Measurements from ENCODE around the gene WDR62.
A peak's percentile ranks its signal among the peaks of the same experiment; 100 is the strongest.

Gene WDR62

DNA sequence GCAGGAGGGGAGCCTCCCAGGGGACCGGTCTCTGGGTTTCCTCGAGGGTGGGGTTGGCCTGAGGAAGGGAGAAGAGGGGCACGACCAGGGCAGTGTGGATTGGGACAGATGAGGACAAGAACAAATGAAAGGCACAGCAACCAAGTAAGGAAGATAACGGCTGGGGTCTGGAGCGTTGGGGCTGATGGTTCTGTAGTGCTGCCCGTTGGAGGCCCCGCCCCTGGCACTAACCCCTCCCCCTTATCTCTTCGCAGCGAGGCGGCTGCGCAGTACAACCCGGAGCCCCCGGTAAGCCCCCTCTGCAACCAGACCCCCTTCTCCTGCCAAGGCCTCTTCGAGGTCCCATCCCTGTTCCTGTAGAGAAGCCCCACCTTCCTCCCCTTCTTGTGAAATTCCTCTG, 87.3 kb downstream of the WDR62 start:
- peak overlapping the region; percentile 21; the same call in 1 of the 2 replicates for H3K27ac ChIP-seq (ENCODE audit: extremely low read depth, low read depth, low read length)

DNA sequence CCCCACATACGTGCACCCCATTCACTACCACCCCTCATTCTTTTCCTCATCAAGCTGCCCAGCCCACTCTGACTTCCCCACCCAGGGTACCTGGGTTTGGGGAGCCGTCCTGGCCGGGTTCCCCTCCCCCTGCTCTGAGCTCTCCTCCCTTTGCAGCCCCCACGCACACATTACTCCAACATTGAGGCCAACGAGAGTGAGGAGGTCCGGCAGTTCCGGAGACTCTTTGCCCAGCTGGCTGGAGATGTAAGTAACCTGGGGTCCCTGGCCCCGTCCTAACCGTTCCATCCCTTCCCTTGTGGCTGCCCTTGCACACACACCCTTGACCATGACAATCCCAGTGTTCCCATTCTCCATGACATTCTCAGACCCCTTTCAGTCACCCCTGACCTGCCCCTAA, 87.8 kb downstream of the WDR62 start:
- CTCF ChIA-PET, result interaction anchor here (0.7 to 1.0 kb wide), 2 partner anchors 27 to 88 kb away, joined by 3 read pairs; partner anchors contain the start of gene THAP8
- Histone ChIP-seq H3K27ac (ENCODE audit: extremely low read depth, low read depth, low read length) (no peak overlapping the region), H3K4me3 (ENCODE audit: low read depth, low read length) (no peak overlapping the region), H3K36me3 (ENCODE audit: control insufficient read depth in 2 of 2, insufficient read depth in 1 of 2, low read length in 2 of 2) (peaks cover 50% of the 10 kb centered on the region in 2 experiments), H3K9me3 (ENCODE audit: control insufficient read depth, insufficient read depth, low read depth, low read length) (no peaks in the 10 kb centered on the region), H3K4me1 (ENCODE audit: control insufficient read depth, insufficient read depth, low read length) (peaks cover 9% of the 10 kb centered on the region)
- TF ChIP-seq ZFP41 (tag by site-specific recombination; IDR thresholded peaks at IDR 0.05; ENCODE audit: borderline replicate concordance) (no peak), ZNF23 (tag by site-specific recombination; IDR thresholded peaks at IDR 0.05; ENCODE audit: borderline replicate concordance) (0 out of 2 replicates have a peak, but pooled peaks have one; percentile 11)
- POLR2A ChIA-PET, result interaction anchor here (1.0 kb wide), 1 partner anchor 14 kb away, joined by 7 read pairs; no protein-coding TSS in a partner anchor

More for the DNA sequence above, 87.3 kb downstream of the WDR62 start:
- Histone ChIP-seq H3K9me3 (ENCODE audit: control insufficient read depth, insufficient read depth, low read depth, low read length) (no peaks in the 10 kb centered on the region), H3K36me3 (ENCODE audit: control insufficient read depth in 2 of 2, insufficient read depth in 1 of 2, low read length in 2 of 2) (peaks cover 45 to 46% of the 10 kb centered on the region in 2 experiments), H3K4me1 (ENCODE audit: control insufficient read depth, insufficient read depth, low read length) (peaks cover 10% of the 10 kb centered on the region), H3K4me3 (ENCODE audit: low read depth, low read length) (no peak overlapping the region)
- TF ChIP-seq ZNF16 (tag by site-specific recombination; IDR thresholded peaks at IDR 0.05; ENCODE audit: low read depth) (0 out of 2 replicates have a peak, but pooled peaks have one; percentile 6), ZNF354C (tag by site-specific recombination; IDR thresholded peaks at IDR 0.05; ENCODE audit: borderline replicate concordance, low read depth) (no peak)
- ChIA-PET POLR2A (interaction anchor here (1.0 kb wide), 1 partner anchor 14 kb away, joined by 7 read pairs; no protein-coding TSS in a partner anchor), CTCF (interaction anchor here (0.7 kb wide), 1 partner anchor 27 kb away, joined by 3 read pairs; no protein-coding TSS in a partner anchor)

DNA sequence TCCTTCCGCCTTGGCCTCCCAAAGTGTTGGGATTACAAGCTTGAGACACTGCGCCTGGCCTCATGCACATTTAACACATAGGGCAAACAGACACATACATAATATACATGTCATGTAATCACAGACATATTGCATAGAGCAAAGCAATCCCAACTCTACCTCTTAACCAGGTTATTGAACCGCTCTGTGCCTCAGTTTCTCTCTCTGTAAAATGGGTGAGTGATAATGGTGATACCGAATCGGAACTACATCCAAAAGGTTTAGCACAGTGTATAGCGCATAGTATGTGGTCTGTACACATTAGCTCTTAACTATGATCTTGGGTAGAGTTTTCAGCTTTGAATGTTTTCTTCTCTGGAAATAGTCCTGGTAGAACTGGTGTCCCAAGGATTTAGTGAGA, 89.9 kb downstream of the WDR62 start:
- Histone ChIP-seq H3K4me1 (ENCODE audit: control insufficient read depth, insufficient read depth, low read length) (peaks cover 6% of the 10 kb centered on the region), H3K27ac (ENCODE audit: extremely low read depth, low read depth, low read length) (no peak overlapping the region), H3K4me3 (ENCODE audit: low read depth, low read length) (no peak overlapping the region), H3K36me3 (ENCODE audit: control insufficient read depth in 2 of 2, insufficient read depth in 1 of 2, low read length in 2 of 2) (peaks cover 70 to 72% of the 10 kb centered on the region in 2 experiments), H3K9me3 (ENCODE audit: control insufficient read depth, insufficient read depth, low read depth, low read length) (no peaks in the 10 kb centered on the region)
- POLR2A ChIA-PET, result interaction anchor here (0.8 kb wide), 1 partner anchor 30 kb away, joined by 7 read pairs; no protein-coding TSS in a partner anchor
- CTCF ChIA-PET, result interaction anchor here (1.5 kb wide), 1 partner anchor 17 kb away, joined by 11 read pairs; no protein-coding TSS in a partner anchor
- TF ChIP-seq ZNF777 (tag by site-specific recombination; IDR thresholded peaks at IDR 0.05; ENCODE audit: borderline replicate concordance) (no peak), ZNF175 (tag by site-specific recombination; IDR thresholded peaks at IDR 0.05) (no peak), ZNF211 (tag by site-specific recombination; IDR thresholded peaks at IDR 0.05; ENCODE audit: low read depth) (no peak), ZNF785 (tag by site-specific recombination; IDR thresholded peaks at IDR 0.05) (no peak), HOXD13 (CRISPR knock-in tag; IDR thresholded peaks at IDR 0.05; ENCODE audit: borderline replicate concordance) (no peak), ZNF19 (tag by site-specific recombination; IDR thresholded peaks at IDR 0.05; ENCODE audit: low read depth) (no peak), ZNF341 (tag by site-specific recombination; IDR thresholded peaks at IDR 0.05; ENCODE audit: low read depth) (no peak), ZNF221 (tag by site-specific recombination; IDR thresholded peaks at IDR 0.05; ENCODE audit: borderline replicate concordance) (no peak), ZNF132 (tag by site-specific recombination; IDR thresholded peaks at IDR 0.05; ENCODE audit: borderline replicate concordance) (no peak)
- TF ChIP-seq, protein P1, sequence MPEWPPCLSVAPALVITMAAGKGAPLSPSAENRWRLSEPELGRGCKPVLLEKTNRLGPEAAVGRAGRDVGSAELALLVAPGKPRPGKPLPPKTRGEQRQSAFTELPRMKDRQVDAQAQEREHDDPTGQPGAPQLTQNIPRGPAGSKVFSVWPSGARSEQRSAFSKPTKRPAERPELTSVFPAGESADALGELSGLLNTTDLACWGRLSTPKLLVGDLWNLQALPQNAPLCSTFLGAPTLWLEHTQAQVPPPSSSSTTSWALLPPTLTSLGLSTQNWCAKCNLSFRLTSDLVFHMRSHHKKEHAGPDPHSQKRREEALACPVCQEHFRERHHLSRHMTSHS (tag by site-specific recombination; IDR thresholded peaks at IDR 0.05), result no peak
- TF ChIP-seq, protein P2, sequence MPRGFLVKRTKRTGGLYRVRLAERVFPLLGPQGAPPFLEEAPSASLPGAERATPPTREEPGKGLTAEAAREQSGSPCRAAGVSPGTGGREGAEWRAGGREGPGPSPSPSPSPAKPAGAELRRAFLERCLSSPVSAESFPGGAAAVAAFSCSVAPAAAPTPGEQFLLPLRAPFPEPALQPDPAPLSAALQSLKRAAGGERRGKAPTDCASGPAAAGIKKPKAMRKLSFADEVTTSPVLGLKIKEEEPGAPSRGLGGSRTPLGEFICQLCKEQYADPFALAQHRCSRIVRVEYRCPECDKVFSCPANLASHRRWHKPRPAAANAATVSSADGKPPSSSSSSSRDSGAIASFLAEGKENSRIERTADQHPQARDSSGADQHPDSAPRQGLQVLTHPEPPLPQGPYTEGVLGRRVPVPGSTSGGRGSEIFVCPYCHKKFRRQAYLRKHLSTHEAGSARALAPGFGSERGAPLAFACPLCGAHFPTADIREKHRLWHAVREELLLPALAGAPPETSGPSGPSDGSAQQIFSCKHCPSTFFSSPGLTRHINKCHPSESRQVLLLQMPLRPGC (tag by site-specific recombination; IDR thresholded peaks at IDR 0.05), result no peak
- TF ChIP-seq, protein P3, sequence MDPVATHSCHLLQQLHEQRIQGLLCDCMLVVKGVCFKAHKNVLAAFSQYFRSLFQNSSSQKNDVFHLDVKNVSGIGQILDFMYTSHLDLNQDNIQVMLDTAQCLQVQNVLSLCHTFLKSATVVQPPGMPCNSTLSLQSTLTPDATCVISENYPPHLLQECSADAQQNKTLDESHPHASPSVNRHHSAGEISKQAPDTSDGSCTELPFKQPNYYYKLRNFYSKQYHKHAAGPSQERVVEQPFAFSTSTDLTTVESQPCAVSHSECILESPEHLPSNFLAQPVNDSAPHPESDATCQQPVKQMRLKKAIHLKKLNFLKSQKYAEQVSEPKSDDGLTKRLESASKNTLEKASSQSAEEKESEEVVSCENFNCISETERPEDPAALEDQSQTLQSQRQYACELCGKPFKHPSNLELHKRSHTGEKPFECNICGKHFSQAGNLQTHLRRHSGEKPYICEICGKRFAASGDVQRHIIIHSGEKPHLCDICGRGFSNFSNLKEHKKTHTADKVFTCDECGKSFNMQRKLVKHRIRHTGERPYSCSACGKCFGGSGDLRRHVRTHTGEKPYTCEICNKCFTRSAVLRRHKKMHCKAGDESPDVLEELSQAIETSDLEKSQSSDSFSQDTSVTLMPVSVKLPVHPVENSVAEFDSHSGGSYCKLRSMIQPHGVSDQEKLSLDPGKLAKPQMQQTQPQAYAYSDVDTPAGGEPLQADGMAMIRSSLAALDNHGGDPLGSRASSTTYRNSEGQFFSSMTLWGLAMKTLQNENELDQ (tag by site-specific recombination; IDR thresholded peaks at IDR 0.05; ENCODE audit: low read depth), result no peak
- TF ChIP-seq, protein P4, sequence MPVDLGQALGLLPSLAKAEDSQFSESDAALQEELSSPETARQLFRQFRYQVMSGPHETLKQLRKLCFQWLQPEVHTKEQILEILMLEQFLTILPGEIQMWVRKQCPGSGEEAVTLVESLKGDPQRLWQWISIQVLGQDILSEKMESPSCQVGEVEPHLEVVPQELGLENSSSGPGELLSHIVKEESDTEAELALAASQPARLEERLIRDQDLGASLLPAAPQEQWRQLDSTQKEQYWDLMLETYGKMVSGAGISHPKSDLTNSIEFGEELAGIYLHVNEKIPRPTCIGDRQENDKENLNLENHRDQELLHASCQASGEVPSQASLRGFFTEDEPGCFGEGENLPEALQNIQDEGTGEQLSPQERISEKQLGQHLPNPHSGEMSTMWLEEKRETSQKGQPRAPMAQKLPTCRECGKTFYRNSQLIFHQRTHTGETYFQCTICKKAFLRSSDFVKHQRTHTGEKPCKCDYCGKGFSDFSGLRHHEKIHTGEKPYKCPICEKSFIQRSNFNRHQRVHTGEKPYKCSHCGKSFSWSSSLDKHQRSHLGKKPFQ (tag by site-specific recombination; IDR thresholded peaks at IDR 0.05), result no peak
- TF ChIP-seq, protein P5, sequence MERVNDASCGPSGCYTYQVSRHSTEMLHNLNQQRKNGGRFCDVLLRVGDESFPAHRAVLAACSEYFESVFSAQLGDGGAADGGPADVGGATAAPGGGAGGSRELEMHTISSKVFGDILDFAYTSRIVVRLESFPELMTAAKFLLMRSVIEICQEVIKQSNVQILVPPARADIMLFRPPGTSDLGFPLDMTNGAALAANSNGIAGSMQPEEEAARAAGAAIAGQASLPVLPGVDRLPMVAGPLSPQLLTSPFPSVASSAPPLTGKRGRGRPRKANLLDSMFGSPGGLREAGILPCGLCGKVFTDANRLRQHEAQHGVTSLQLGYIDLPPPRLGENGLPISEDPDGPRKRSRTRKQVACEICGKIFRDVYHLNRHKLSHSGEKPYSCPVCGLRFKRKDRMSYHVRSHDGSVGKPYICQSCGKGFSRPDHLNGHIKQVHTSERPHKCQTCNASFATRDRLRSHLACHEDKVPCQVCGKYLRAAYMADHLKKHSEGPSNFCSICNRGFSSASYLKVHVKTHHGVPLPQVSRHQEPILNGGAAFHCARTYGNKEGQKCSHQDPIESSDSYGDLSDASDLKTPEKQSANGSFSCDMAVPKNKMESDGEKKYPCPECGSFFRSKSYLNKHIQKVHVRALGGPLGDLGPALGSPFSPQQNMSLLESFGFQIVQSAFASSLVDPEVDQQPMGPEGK (tag by site-specific recombination; IDR thresholded peaks at IDR 0.05), result no peak
- TF ChIP-seq, protein P6, sequence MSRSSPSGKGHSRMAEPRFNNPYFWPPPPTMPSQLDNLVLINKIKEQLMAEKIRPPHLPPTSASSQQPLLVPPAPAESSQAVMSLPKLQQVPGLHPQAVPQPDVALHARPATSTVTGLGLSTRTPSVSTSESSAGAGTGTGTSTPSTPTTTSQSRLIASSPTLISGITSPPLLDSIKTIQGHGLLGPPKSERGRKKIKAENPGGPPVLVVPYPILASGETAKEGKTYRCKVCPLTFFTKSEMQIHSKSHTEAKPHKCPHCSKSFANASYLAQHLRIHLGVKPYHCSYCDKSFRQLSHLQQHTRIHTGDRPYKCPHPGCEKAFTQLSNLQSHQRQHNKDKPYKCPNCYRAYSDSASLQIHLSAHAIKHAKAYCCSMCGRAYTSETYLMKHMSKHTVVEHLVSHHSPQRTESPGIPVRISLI (tag by site-specific recombination; IDR thresholded peaks at IDR 0.05), result no peak

Measured in HEK293 (cell line).